Left lobe of liver (tissue), 2 donors: ENCODE results near the gene SFT2D2. TPM values are rescaled to one million over a fixed set of nuclear protein-coding genes. Genes with fewer than 3 reads are reported as not detected.

Experiments
- ATAC-seq: fragments of 200-7000 bp; cut with Tn5 transposase; one replicate; pipeline ENCODE4 v1.9.1; 2020; ENCODE audit warnings: mild to moderate bottlenecking, moderate library complexity
- DNase-seq: peaks from one replicate; pipeline ENCODE4 v3.0.0-alpha.2; 2020; ENCODE audit warnings: low spot score
- total RNA-seq: library from RNA; stranded (reverse); gene quantifications from one replicate; pipeline ENCODE4 v1.2.1, GENCODE V29; 2021
- donor health status: DM: no; HTN: no; CAD: no; lungs with moderate emphysema.
- donor health status: DM: no; HTN: yes; CAD: no.

The SFT2D2 gene
- total RNA-seq, 1 donor from 2014 or later: 32.0 TPM

GRCh38 chr1:168301664-168302320, 76.0 kb downstream of the SFT2D2 start:
- no peak for DNase-seq
- no peak for ATAC-seq

Other genes starting within 250 kb of the SFT2D2 start
- 0.38 TPM for gene GPR161, start 89.1 kb upstream of the SFT2D2 start, total RNA-seq
- gene TIPRL, start 47.0 kb upstream of the SFT2D2 start, total RNA-seq: 10.9 TPM
- gene TBX19, start 54.9 kb downstream of the SFT2D2 start, total RNA-seq: 1.0 TPM